SK-N-SH (cell line): ENCODE data around the gene FAM200C. TPM values are rescaled to one million over a fixed set of nuclear protein-coding genes. Genes with fewer than 3 reads are reported as not detected.
A peak's percentile ranks its signal among the peaks of the same experiment; 100 is the strongest.

Experiments
- CTCF ChIA-PET: fragments of 300-600, 350-600 bp; formaldehyde crosslinking; extraction: SDS; loops from one replicate; lab custom pipeline; 2021; lab: Yijun Ruan, JAX
- POLR2A ChIA-PET: fragments of 350-600 bp; sonication (Branson Sonifier 250); formaldehyde crosslinking; extraction: SDS; loops from one replicate; lab custom pipeline; 2020; ENCODE audit warnings: antibody characterized with exemption, inconsistent platforms; lab: Yijun Ruan, JAX
- DNase-seq: peaks from one replicate; pipeline ENCODE4 v3.0.0; 2012
- H2AFZ ChIP-seq: fragments of 200-600 bp; sonication (generic); 2 replicates; pipeline ENCODE4 v1.8.1; 2016; ENCODE audit warnings: antibody characterized with exemption, mild to moderate bottlenecking, low read depth
- H3F3A ChIP-seq: fragments of 200-600 bp; sonication (generic); replicated peaks from 2 replicates; pipeline ENCODE3; 2016; ENCODE audit warnings: antibody characterized with exemption, mild to moderate bottlenecking; ENCODE audit not compliant: insufficient read depth
- H3K27ac ChIP-seq, 2 experiments: fragments of 200-500 bp in 1 of 2; fragments of 200-600 bp in 1 of 2; sonication (Bioruptor generic) in 1 of 2; sonication (generic), shearing (Covaris generic) in 1 of 2; 2 replicates each; pipeline versions ENCODE4 v1.5.1 to v1.6.1; 2014 to 2016; ENCODE audit warnings: low read depth in 2 of 2, inconsistent platforms in 1 of 2, low read length in 1 of 2, mild to moderate bottlenecking in 1 of 2, mixed read lengths in 1 of 2
- H3K27me3 ChIP-seq: fragments of 200-600 bp; sonication (generic), shearing (Covaris generic); 2 replicates; pipeline ENCODE4 v1.6.1; 2016; ENCODE audit warnings: mixed run types; ENCODE audit not compliant: insufficient read depth
- H3K36me3 ChIP-seq, 2 experiments: fragments of 200-500 bp in 1 of 2; fragments of 200-600 bp in 1 of 2; sonication (Bioruptor generic) in 1 of 2; sonication (generic) in 1 of 2; replicated peaks in 1 of 2; 2 replicates each; pipeline versions ENCODE3 to v1.5.1; 2014 to 2016; ENCODE audit warnings: low read length in 1 of 2, mild to moderate bottlenecking in 1 of 2; ENCODE audit not compliant: insufficient read depth in 2 of 2, control insufficient read depth in 1 of 2
- H3K4me1 ChIP-seq, 2 experiments: fragments of 200-500 bp in 1 of 2; fragments of 200-600 bp in 1 of 2; sonication (Bioruptor generic) in 1 of 2; sonication (generic), shearing (Covaris generic) in 1 of 2; 2 replicates each; pipeline versions ENCODE4 v1.5.1 to v1.6.1; 2014 to 2016; ENCODE audit warnings: low read depth in 1 of 2, low read length in 1 of 2, mixed run types in 1 of 2; ENCODE audit not compliant: insufficient read depth in 2 of 2, control insufficient read depth in 1 of 2
- H3K4me2 ChIP-seq: fragments of 200-600 bp; sonication (generic), shearing (Covaris generic); 2 replicates; pipeline ENCODE4 v1.6.1; 2017; ENCODE audit warnings: mixed run types
- H3K4me3 ChIP-seq, 2 experiments: fragments of 200-500 bp in 1 of 2; fragments of 200-600 bp in 1 of 2; sonication (Bioruptor generic) in 1 of 2; sonication (generic), shearing (Covaris generic) in 1 of 2; 2 replicates each; pipeline versions ENCODE4 v1.5.1 to v1.8.1; 2014 to 2016; ENCODE audit warnings: low read depth in 2 of 2, inconsistent platforms in 1 of 2, low read length in 1 of 2, mild to moderate bottlenecking in 1 of 2, mixed read lengths in 1 of 2, moderate library complexity in 1 of 2
- H3K79me2 ChIP-seq: fragments of 200-600 bp; sonication (generic); 2 replicates; pipeline ENCODE4 v1.8.1; 2017; ENCODE audit warnings: mild to moderate bottlenecking; ENCODE audit not compliant: insufficient read depth
- H3K9ac ChIP-seq: fragments of 200-600 bp; sonication (generic); 2 replicates; pipeline ENCODE4 v1.6.1; 2017; ENCODE audit warnings: mixed run types
- H3K9me2 ChIP-seq: fragments of 200-600 bp; sonication (generic); 2 replicates; pipeline ENCODE4 v1.6.1; 2017; ENCODE audit warnings: mixed run types
- H3K9me3 ChIP-seq: fragments of 200-600 bp; sonication (generic); 2 replicates; pipeline ENCODE4 v1.6.1; 2017; ENCODE audit warnings: mixed run types, mild to moderate bottlenecking, moderate library complexity
- H4K20me1 ChIP-seq: fragments of 200-600 bp; sonication (generic); 2 replicates; pipeline ENCODE4 v1.6.1; 2017; ENCODE audit warnings: mild to moderate bottlenecking, mixed run types; ENCODE audit not compliant: insufficient read depth
- POLR2AphosphoS5 ChIP-seq: IDR thresholded peaks from 2 replicates; pipeline ENCODE4 v1.6.1; 2012; ENCODE audit warnings: low read depth, low read length
- RAD21 ChIP-seq: IDR thresholded peaks from 2 replicates; pipeline ENCODE4 v1.6.1; 2012; ENCODE audit warnings: mild to moderate bottlenecking, low read length
- RFX5 ChIP-seq: IDR thresholded peaks from 2 replicates; pipeline ENCODE4 v1.6.1; 2012; ENCODE audit warnings: mild to moderate bottlenecking, improper control_type of control experiment, low read length
- SMC3 ChIP-seq: IDR thresholded peaks from 2 replicates; pipeline ENCODE4 v1.6.1; 2012; ENCODE audit warnings: low read depth, low read length, improper control_type of control experiment
- TCF12 ChIP-seq: IDR thresholded peaks from 2 replicates; pipeline ENCODE4 v1.4.0; 2012
- WGBS: methylation state at CpG from one replicate; pipeline ENCODE4 v1.1.6; 2017; ENCODE audit warnings: low lambda C conversion rate; 5-methylcytosine and 5-hydroxymethylcytosine counted together
- polyA plus RNA-seq, 3 experiments: library from polyadenylated mRNA; depleted of rRNA; stranded (reverse); fragments of >200 nt; gene quantifications; 2 replicates each; pipeline ENCODE4 v1.2.3, GENCODE V29; 2012
- TF ChIP-seq, protein P1 (sequence below): fragments of 200-600 bp; sonication (generic); IDR thresholded peaks from 2 replicates; pipeline ENCODE4 v1.6.1; 2017; ENCODE audit warnings: antibody characterized with exemption, mild to moderate bottlenecking, moderate library complexity
- TF ChIP-seq, protein P2 (sequence below): IDR thresholded peaks from 2 replicates; pipeline ENCODE4 v1.4.0; 2012; ENCODE audit warnings: low read depth
- TF ChIP-seq, protein P3 (sequence below): IDR thresholded peaks from 2 replicates; pipeline ENCODE4 v1.4.0; 2012; ENCODE audit warnings: low read depth, borderline replicate concordance

FAM200C gene
- polyA plus RNA-seq, 1 of the 3 experiments (the other 2 are of a cell fraction) = 1.5 TPM

DNA sequence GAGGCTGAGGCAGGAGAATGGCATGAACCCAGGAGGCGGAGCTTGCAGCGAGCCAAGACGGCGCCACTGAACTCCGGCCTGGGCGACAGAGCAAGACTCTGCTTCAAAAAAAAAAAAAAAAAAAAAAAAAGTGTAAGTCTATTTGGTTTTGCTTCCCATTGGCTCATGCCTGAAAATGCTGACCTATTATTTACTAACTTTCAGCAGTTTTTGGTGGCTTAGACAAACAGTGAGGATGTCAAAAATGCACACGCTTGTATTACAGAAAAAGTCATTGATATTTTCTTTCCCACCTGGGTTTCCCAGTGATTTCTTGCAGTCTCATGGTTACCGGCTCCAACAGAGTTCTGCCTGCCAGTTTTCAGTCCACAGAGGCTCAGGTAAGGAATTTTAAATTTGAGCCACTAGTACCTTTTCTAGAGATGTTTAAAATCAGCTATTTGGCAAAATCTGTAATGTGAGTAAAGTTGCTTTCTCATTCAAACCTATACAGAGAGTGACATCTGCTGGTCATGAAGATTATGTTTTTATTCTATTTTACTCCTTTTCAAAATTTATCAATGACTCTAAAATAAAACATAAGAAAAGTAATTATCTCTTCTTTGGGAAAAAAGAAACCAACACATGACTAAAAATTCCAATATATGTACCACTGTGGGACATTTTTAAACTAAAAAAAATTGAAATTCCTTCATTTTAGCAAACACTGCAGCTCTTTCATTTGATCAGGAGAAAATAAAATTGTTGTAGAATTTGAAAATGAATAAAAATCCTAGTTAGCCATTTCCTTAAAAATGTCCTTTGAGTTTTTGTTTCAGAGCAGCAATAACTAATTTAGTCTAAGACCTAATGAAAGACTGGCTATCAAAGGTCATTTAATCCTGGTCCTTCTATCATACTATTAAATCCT, 8.8 kb downstream of the FAM200C start:
- Histone ChIP-seq H2AFZ (no peak overlapping the region), H3K9me3 (peaks cover 12% of the 10 kb centered on the region; the same call in 1 of the 2 replicates), H3K27ac (no peak overlapping the region), H3K9ac (no peak overlapping the region), H3K36me3 (peaks cover 8 to 23% of the 10 kb centered on the region in 2 experiments)
- 77% methylated on average over 8 of the region's 8 CpGs for WGBS
- DNase-seq = no peak
- POLR2A ChIA-PET = interaction anchor here (0.7 kb wide), 1 partner anchor 473 kb away, joined by 3 read pairs; no protein-coding TSS in a partner anchor
- TF ChIP-seq, protein P1, sequence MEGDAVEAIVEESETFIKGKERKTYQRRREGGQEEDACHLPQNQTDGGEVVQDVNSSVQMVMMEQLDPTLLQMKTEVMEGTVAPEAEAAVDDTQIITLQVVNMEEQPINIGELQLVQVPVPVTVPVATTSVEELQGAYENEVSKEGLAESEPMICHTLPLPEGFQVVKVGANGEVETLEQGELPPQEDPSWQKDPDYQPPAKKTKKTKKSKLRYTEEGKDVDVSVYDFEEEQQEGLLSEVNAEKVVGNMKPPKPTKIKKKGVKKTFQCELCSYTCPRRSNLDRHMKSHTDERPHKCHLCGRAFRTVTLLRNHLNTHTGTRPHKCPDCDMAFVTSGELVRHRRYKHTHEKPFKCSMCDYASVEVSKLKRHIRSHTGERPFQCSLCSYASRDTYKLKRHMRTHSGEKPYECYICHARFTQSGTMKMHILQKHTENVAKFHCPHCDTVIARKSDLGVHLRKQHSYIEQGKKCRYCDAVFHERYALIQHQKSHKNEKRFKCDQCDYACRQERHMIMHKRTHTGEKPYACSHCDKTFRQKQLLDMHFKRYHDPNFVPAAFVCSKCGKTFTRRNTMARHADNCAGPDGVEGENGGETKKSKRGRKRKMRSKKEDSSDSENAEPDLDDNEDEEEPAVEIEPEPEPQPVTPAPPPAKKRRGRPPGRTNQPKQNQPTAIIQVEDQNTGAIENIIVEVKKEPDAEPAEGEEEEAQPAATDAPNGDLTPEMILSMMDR = peak; percentile 76
- TF ChIP-seq RAD21 = peak; percentile 77
- peak; percentile 43 for TF ChIP-seq SMC3
- TF ChIP-seq, protein P2, sequence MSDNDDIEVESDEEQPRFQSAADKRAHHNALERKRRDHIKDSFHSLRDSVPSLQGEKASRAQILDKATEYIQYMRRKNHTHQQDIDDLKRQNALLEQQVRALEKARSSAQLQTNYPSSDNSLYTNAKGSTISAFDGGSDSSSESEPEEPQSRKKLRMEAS = no peak
- no peak for TF ChIP-seq POLR2AphosphoS5
- no peak for TF ChIP-seq RFX5
- TF ChIP-seq, all 33 proteins: peak for 3
- no peaks in the 10 kb centered on the region for H4K20me1 ChIP-seq
- peaks cover 0 to 3% of the 10 kb centered on the region in 2 experiments; a peak in 2 of 4 replicates for H3K4me1 ChIP-seq
- peaks cover 18% of the 10 kb centered on the region for H3F3A ChIP-seq
- no peak overlapping the region for H3K4me2 ChIP-seq
- no peaks in the 10 kb centered on the region for H3K9me2 ChIP-seq
- H3K4me3 ChIP-seq = no peak overlapping the region
- H3K27me3 ChIP-seq = no peaks in the 10 kb centered on the region
- CTCF ChIA-PET = interaction anchor here (0.6 to 10.0 kb wide), 56 partner anchors 9 to 949 kb away, joined by 3 to 99 read pairs (median 4); partner anchors contain the start of genes C1QTNF2, FAM200C, SLU7 and TTC1
- peaks cover 48% of the 10 kb centered on the region for H3K79me2 ChIP-seq

DNA sequence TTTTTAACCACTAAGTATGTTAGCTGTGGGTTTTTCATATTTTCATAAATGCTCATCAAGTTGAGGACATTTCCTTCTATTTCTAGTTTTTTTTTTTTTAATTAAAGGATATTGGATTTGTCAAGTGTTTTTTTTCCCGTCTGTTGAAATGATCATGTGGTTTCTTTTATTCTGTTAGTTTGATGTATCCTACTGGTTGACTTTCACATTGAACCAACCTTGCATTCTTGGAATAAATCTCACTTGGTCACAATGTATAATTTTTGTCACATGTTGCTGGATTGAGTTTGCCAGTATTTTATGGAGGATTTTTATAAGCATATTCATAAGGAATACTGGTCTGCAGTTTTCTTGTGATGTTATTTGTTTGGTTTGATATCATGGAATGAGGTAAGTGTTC, 12.4 kb downstream of the FAM200C start:
- Histone ChIP-seq H3K27me3 (no peaks in the 10 kb centered on the region), H3K27ac (no peak overlapping the region), H3K9ac (no peak overlapping the region), H3K4me2 (no peak overlapping the region), H3F3A (peaks cover 10% of the 10 kb centered on the region), H3K4me1 (no peaks in the 10 kb centered on the region), H4K20me1 (no peaks in the 10 kb centered on the region), H3K9me2 (no peaks in the 10 kb centered on the region), H3K9me3 (peaks cover 12% of the 10 kb centered on the region; the same call in 1 of the 2 replicates), H2AFZ (no peak overlapping the region), H3K79me2 (peaks cover 20% of the 10 kb centered on the region; the same call in 1 of the 2 replicates), H3K36me3 (peaks cover 0 to 23% of the 10 kb centered on the region in 2 experiments), H3K4me3 (no peak overlapping the region)
- POLR2A ChIA-PET = interaction anchor here (0.8 kb wide), 1 partner anchor 9 kb away, joined by 3 read pairs; no protein-coding TSS in a partner anchor
- CTCF ChIA-PET = interaction anchor here (0.9 to 1.6 kb wide), 2 partner anchors 42 to 366 kb away, joined by 3 to 6 read pairs; no protein-coding TSS in a partner anchor
- DNase-seq = no peak
- TF ChIP-seq, protein P1 = no peak
- TF ChIP-seq, protein P3, sequence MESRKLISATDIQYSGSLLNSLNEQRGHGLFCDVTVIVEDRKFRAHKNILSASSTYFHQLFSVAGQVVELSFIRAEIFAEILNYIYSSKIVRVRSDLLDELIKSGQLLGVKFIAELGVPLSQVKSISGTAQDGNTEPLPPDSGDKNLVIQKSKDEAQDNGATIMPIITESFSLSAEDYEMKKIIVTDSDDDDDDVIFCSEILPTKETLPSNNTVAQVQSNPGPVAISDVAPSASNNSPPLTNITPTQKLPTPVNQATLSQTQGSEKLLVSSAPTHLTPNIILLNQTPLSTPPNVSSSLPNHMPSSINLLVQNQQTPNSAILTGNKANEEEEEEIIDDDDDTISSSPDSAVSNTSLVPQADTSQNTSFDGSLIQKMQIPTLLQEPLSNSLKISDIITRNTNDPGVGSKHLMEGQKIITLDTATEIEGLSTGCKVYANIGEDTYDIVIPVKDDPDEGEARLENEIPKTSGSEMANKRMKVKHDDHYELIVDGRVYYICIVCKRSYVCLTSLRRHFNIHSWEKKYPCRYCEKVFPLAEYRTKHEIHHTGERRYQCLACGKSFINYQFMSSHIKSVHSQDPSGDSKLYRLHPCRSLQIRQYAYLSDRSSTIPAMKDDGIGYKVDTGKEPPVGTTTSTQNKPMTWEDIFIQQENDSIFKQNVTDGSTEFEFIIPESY = no peak
- no peak for TF ChIP-seq TCF12
- 84% methylated on average over 1 of the region's 1 CpG for WGBS
